ENCODE measurements around the gene REX1BD.

GRCh38 chr19:18604820-18605159 lies 16.2 kb downstream of the REX1BD start:
- TF ChIP-seq POLR2A (IDR thresholded peaks at IDR 0.05), result no peak
- no peak for TF ChIP-seq CTCF (IDR thresholded peaks at IDR 0.05)

Data from ovary (tissue), 3 donors.